K562 (cell line): ENCODE results near the gene SLK. TPM values are rescaled to one million over a fixed set of nuclear protein-coding genes. Genes with fewer than 3 reads are reported as not detected.

Experiments
- ARID3A ChIP-seq: IDR thresholded peaks from 2 replicates; pipeline ENCODE4 v1.6.1; 2012; ENCODE audit warnings: low read depth, low read length, improper control_type of control experiment, borderline replicate concordance
- DDX20 ChIP-seq: fragments of 450-650 bp; IDR thresholded peaks from 2 replicates; pipeline ENCODE4 v1.6.1; 2016; ENCODE audit warnings: missing genetic modification characterization, low read depth, mild to moderate bottlenecking, missing compliant biosample characterization, moderate library complexity
- GTF2B ChIP-seq: IDR thresholded peaks from 2 replicates; pipeline ENCODE4 v1.6.1; 2011; ENCODE audit not compliant: insufficient read length; ENCODE audit errors: extremely low read depth
- NFE2 ChIP-seq: IDR thresholded peaks from 2 replicates; pipeline ENCODE4 v1.6.1; 2014; ENCODE audit warnings: antibody characterized with exemption, low read depth
- PTBP1 ChIP-seq: fragments of 200-400 bp; formaldehyde crosslinking; IDR thresholded peaks from 2 replicates; pipeline ENCODE4 v1.6.1; 2017; ENCODE audit warnings: low read depth, low read length
- SFPQ ChIP-seq: fragments of 200-400 bp; formaldehyde crosslinking; IDR thresholded peaks from 2 replicates; pipeline ENCODE4 v1.6.1; 2017; ENCODE audit warnings: mild to moderate bottlenecking, low read depth, low read length, moderate library complexity
- SIX5 ChIP-seq, 2 experiments: IDR thresholded peaks; 2 replicates each; pipeline ENCODE4 v1.6.1; 2011; ENCODE audit warnings: low read length in 2 of 2, borderline replicate concordance in 1 of 2, low read depth in 1 of 2, mild to moderate bottlenecking in 1 of 2, moderate library complexity in 1 of 2; ENCODE audit not compliant: insufficient read depth in 1 of 2
- ZFX ChIP-seq: sonication (generic); formaldehyde crosslinking; IDR thresholded peaks from 2 replicates; pipeline ENCODE4 v1.8.0; 2022; ENCODE audit warnings: mild to moderate bottlenecking, missing genetic modification reagents, moderate library complexity
- ZNF121 ChIP-seq: sonication (generic); formaldehyde crosslinking; conservative IDR thresholded peaks from 2 replicates; pipeline ENCODE4 v1.8.0; 2022; ENCODE audit warnings: missing genetic modification reagents
- ZNF143 ChIP-seq: sonication (generic); formaldehyde crosslinking; IDR thresholded peaks from 2 replicates; pipeline ENCODE4 v1.9.0; 2022; ENCODE audit warnings: mild to moderate bottlenecking, missing genetic modification reagents
- ZNF311 ChIP-seq: fragments of 250-450 bp; sonication (Bioruptor Pico); IDR thresholded peaks from 2 replicates; pipeline ENCODE4 v1.4.0; 2020; ENCODE audit warnings: mild to moderate bottlenecking, moderate library complexity
- ZNF639 ChIP-seq, 2 experiments: fragments of 200-800 bp in 1 of 2; sonication (Bioruptor generic) in 1 of 2; sonication (generic) in 1 of 2; formaldehyde crosslinking in 1 of 2; IDR thresholded peaks in 1 of 2; conservative IDR thresholded peaks in 1 of 2; 2 replicates each; pipeline versions ENCODE4 v1.5.0 to v1.6.1; 2016 to 2020; ENCODE audit warnings: missing compliant biosample characterization in 1 of 2, missing genetic modification characterization in 1 of 2, missing genetic modification reagents in 1 of 2
- polyA plus RNA-seq, 8 experiments: library from polyadenylated mRNA; depleted of rRNA in 4 of 8; stranded (reverse) in 5 of 8; unstranded in 3 of 8; fragments of >200 nt; fragmentation: Nextera tagmentation in 2 of 8; fragmentation: Illumina TruSeq in 1 of 8; extraction: Ambion mirVana in 2 of 8; extraction: Trizol in 1 of 8; gene quantifications; 2 replicates each; pipeline versions ENCODE4 v1.2.1 to v1.2.3, GENCODE V29; 2011 to 2014; ENCODE audit warnings: inconsistent platforms in 1 of 8, missing spikeins in 1 of 8
- total RNA-seq, 7 experiments: library from RNA; depleted of rRNA in 6 of 7; stranded (reverse); fragments of >200 nt in 6 of 7; fragmentation: Illumina TruSeq in 2 of 7; extraction: Trizol in 2 of 7; gene quantifications; 2 replicates each; pipeline versions ENCODE4 v1.2.1 to v1.2.3, GENCODE V29; 2011 to 2021; ENCODE audit warnings: low replicate concordance in 1 of 7

Gene SLK
- total and polyA plus RNA-seq, 9 of the 15 experiments (the other 6 are each of a cell fraction or from before 2014, with no cell fraction given) = 8.2 to 40.0 (median 23.4) TPM

- no peak for TF ChIP-seq SIX5 (IDR thresholded peaks at IDR 0.05; ENCODE audit: borderline replicate concordance in 1 of 2, insufficient read depth in 1 of 2, low read depth in 1 of 2, low read length in 2 of 2)
- TF ChIP-seq GTF2B = no peak
- TF ChIP-seq ZNF311 (CRISPR knock-in tag) = 0 out of 2 replicates have a peak, but pooled peaks have one; percentile 36
- TF ChIP-seq SFPQ = no peak
- no peak for TF ChIP-seq PTBP1
- TF ChIP-seq ZNF639 (CRISPR knock-in tag; conservative IDR thresholded peaks at IDR 0.05 in 1 of 2, IDR thresholded peaks at IDR 0.05 in 1 of 2) = no peak; a peak in 1 of 4 replicates
- TF ChIP-seq ZFX = peak; percentile 92
- TF ChIP-seq ZNF143 (CRISPR knock-in tag) = no peak
- no peak for TF ChIP-seq ZNF121
- TF ChIP-seq NFE2 = no peak
- TF ChIP-seq ARID3A = no peak
- no peak for TF ChIP-seq DDX20
These were observed 48.7 kb upstream of the SLK start, which contains the start of gene STN1 (continued) for GRCh38 chr10:103918053-103918846.
